ENCODE data around the gene HOTAIR.

DNA sequence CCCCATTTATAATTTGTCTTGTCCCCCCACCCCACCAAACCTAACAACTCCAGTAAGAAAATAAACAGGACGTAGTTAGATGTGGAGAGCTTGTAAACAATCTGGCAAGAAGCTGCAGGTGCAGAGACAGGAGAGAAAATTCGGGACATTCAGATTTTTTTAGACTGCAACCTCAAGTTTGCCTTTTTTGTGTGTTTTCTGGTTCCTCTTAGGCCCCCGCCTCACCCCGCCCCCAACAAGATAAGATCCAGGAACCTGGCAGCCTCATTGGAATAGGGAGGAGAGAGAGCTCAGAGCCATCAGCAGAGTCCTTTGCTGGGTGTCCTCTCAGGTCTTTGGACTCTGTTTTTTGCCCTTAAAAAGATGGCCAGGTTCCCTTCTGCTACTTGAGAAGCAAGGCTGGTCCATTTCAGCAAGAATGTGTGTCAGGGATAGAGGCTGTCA is 13.1 kb upstream of the HOTAIR start:
- TF ChIP-seq CTCF (IDR thresholded peaks at IDR 0.05; ENCODE audit: low read length) (no peak), EZH2phosphoT487 (IDR thresholded peaks at IDR 0.05; ENCODE audit: low read length) (no peak), EZH2 (optimal IDR thresholded peaks at IDR 0.05; ENCODE audit: low read depth, low read length) (no peak)

All from MM.1S (cell line).